Measurements from ENCODE around the gene MGLL. TPM values are rescaled to one million over a fixed set of nuclear protein-coding genes. Genes with fewer than 3 reads are reported as not detected.
A peak's percentile ranks its signal among the peaks of the same experiment; 100 is the strongest.
"Not testable (repeated sequence)": the region's sequence is repeated elsewhere in the genome, so short reads cannot be mapped to it uniquely, and the experiment has no call there.

Gene MGLL
- total RNA-seq, 4 donors from 2014 or later: 37.9 to 54.3 (median 45.2) TPM

GRCh38 chr3:127707851-127708411 is 114.4 kb downstream of the MGLL start:
- Histone ChIP-seq H3K4me1 (peaks cover 7% of the 10 kb centered on the region), H3K4me3 (no peak overlapping the region), H3K27me3 (no peaks in the 10 kb centered on the region), H3K27ac (no peak overlapping the region), H3K9me3 (no peaks in the 10 kb centered on the region), H3K36me3 (peaks cover 3% of the 10 kb centered on the region)
- TF ChIP-seq POLR2AphosphoS5 (IDR thresholded peaks at IDR 0.05) (no peak), EP300 (IDR thresholded peaks at IDR 0.05) (no peak), POLR2A (IDR thresholded peaks at IDR 0.05) (no peak)
- peak; percentile 44 to 46 for DNase-seq (ENCODE audit: low spot score in 2 of 2)
- WGBS: 61% methylated on average over 13 of the region's 13 CpGs

GRCh38 chr3:127706785-127707351 is 115.4 kb downstream of the MGLL start:
- Histone ChIP-seq H3K27me3 (no peaks in the 10 kb centered on the region), H3K4me3 (no peak overlapping the region), H3K27ac (peak overlapping the region; percentile 34), H3K4me1 (peaks cover 16% of the 10 kb centered on the region), H3K9me3 (no peaks in the 10 kb centered on the region), H3K36me3 (peaks cover 3% of the 10 kb centered on the region)
- WGBS: 80% methylated on average over 13 of the region's 16 CpGs
- peak; percentile 43 to 54 for DNase-seq (ENCODE audit: low spot score in 2 of 2)
- TF ChIP-seq CTCF (IDR thresholded peaks at IDR 0.05): no peak
- no peak for TF ChIP-seq EP300 (IDR thresholded peaks at IDR 0.05)
- TF ChIP-seq POLR2A (IDR thresholded peaks at IDR 0.05): no peak
- TF ChIP-seq POLR2AphosphoS5 (IDR thresholded peaks at IDR 0.05): no peak

- no peak overlapping the region for H3K4me3 ChIP-seq
- peaks cover 20% of the 10 kb centered on the region for H3K4me1 ChIP-seq
- peaks cover 3% of the 10 kb centered on the region for H3K36me3 ChIP-seq
- peak overlapping the region; percentile 18 for H3K27ac ChIP-seq
- H3K27me3 ChIP-seq: no peaks in the 10 kb centered on the region
- 69% methylated on average over 7 of the region's 7 CpGs for WGBS
- peak; percentile 44 to 73 for DNase-seq (ENCODE audit: low spot score in 2 of 2)
- no peaks in the 10 kb centered on the region for H3K9me3 ChIP-seq
- TF ChIP-seq POLR2AphosphoS5 (IDR thresholded peaks at IDR 0.05) (no peak), EP300 (IDR thresholded peaks at IDR 0.05) (no peak), CTCF (IDR thresholded peaks at IDR 0.05) (no peak)
These were observed 116.0 kb downstream of the MGLL start for GRCh38 chr3:127706312-127706711.

GRCh38 chr3:127704840-127705239 is 117.5 kb downstream of the MGLL start:
- WGBS: 84% methylated on average over 4 of the region's 4 CpGs
- not testable (repeated sequence) for H3K27ac ChIP-seq; H3K4me3 ChIP-seq; H3K36me3 ChIP-seq; DNase-seq (ENCODE audit: low spot score in 2 of 2); H3K27me3 ChIP-seq; H3K9me3 ChIP-seq
- H3K4me1 ChIP-seq: peaks cover 33% of the 10 kb centered on the region

- H3K9me3 ChIP-seq: no peaks in the 10 kb centered on the region
- WGBS: 66% methylated on average over 4 of the region's 4 CpGs
- peak in 1 of 2 donors; percentile 58 for DNase-seq (ENCODE audit: low spot score in 2 of 2)
- no peaks in the 10 kb centered on the region for H3K36me3 ChIP-seq
- peaks cover 52% of the 10 kb centered on the region for H3K4me1 ChIP-seq
- no peak overlapping the region for H3K4me3 ChIP-seq
- TF ChIP-seq CTCF (IDR thresholded peaks at IDR 0.05) (no peak), POLR2A (IDR thresholded peaks at IDR 0.05) (no peak), POLR2AphosphoS5 (IDR thresholded peaks at IDR 0.05) (no peak), EP300 (IDR thresholded peaks at IDR 0.05) (no peak)
- no peak overlapping the region for H3K27ac ChIP-seq
- H3K27me3 ChIP-seq: no peaks in the 10 kb centered on the region
These were observed 120.2 kb downstream of the MGLL start for GRCh38 chr3:127702151-127702578.

GRCh38 chr3:127701280-127701911 is 120.9 kb downstream of the MGLL start:
- H3K27me3 ChIP-seq: no peaks in the 10 kb centered on the region
- TF ChIP-seq EP300 (IDR thresholded peaks at IDR 0.05): no peak
- TF ChIP-seq POLR2AphosphoS5 (IDR thresholded peaks at IDR 0.05): no peak
- TF ChIP-seq POLR2A (IDR thresholded peaks at IDR 0.05): no peak
- no peaks in the 10 kb centered on the region for H3K36me3 ChIP-seq
- 64% methylated on average over 11 of the region's 11 CpGs for WGBS
- no peaks in the 10 kb centered on the region for H3K9me3 ChIP-seq
- H3K4me1 ChIP-seq: peaks cover 54% of the 10 kb centered on the region
- no peak overlapping the region for H3K27ac ChIP-seq
- peak in 1 of 2 donors; percentile 53 for DNase-seq (ENCODE audit: low spot score in 2 of 2)
- H3K4me3 ChIP-seq: no peak overlapping the region

All from suprapubic skin (tissue), 4 donors.